Type B pancreatic cell (in vitro differentiated cells): ENCODE data around the gene MRGPRE. TPM values are rescaled to one million over a fixed set of nuclear protein-coding genes. Genes with fewer than 3 reads are reported as not detected.

Experiments
- DNase-seq: peaks from one replicate; pipeline ENCODE4 v3.0.0; 2021; ENCODE audit warnings: mixed read lengths; ENCODE audit not compliant: unreplicated experiment; ENCODE audit errors: extremely low spot score
- H3K27ac Mint-ChIP-seq: 2 replicates; pipeline ENCODE4 v1.8.0; 2021; ENCODE audit warnings: mild to moderate bottlenecking, mixed read lengths
- H3K27me3 Mint-ChIP-seq: 2 replicates; pipeline ENCODE4 v1.8.0; 2021; ENCODE audit warnings: mixed read lengths
- H3K36me3 Mint-ChIP-seq: 2 replicates; pipeline ENCODE4 v1.8.0; 2021; ENCODE audit warnings: mixed read lengths
- H3K4me1 Mint-ChIP-seq: one replicate; pipeline ENCODE4 v1.8.0; 2021; ENCODE audit warnings: mixed read lengths; ENCODE audit not compliant: unreplicated experiment
- H3K4me3 Mint-ChIP-seq: 2 replicates; pipeline ENCODE4 v1.8.0; 2021; ENCODE audit warnings: mild to moderate bottlenecking, mixed read lengths
- H3K9me3 Mint-ChIP-seq: 2 replicates; pipeline ENCODE4 v1.8.0; 2021; ENCODE audit warnings: mixed read lengths
- CTCF ChIP-seq: fragments of 200-600 bp; sonication (generic); conservative IDR thresholded peaks from 2 replicates; pipeline ENCODE4 v1.5.0; 2021; ENCODE audit warnings: antibody characterized with exemption, mild to moderate bottlenecking
- total RNA-seq: library from RNA; stranded (reverse); gene quantifications from 2 replicates; pipeline ENCODE4 v1.2.1, GENCODE V29; 2021; ENCODE audit warnings: low replicate concordance

The MRGPRE gene
- total RNA-seq, 1 donor from 2014 or later: not detected

GRCh38 chr11:3195251-3196160 is 36.7 kb downstream of the MRGPRE start:
- H3K4me1 Mint-ChIP-seq: peaks cover 4% of the 10 kb centered on the region
- DNase-seq: no peak
- H3K27ac Mint-ChIP-seq: no peak overlapping the region
- H3K4me3 Mint-ChIP-seq: no peak overlapping the region
- H3K9me3 Mint-ChIP-seq: no peaks in the 10 kb centered on the region
- peak; percentile 54 for TF ChIP-seq CTCF
- peaks cover 11% of the 10 kb centered on the region for H3K27me3 Mint-ChIP-seq
- no peaks in the 10 kb centered on the region for H3K36me3 Mint-ChIP-seq

GRCh38 chr11:3194016-3194816 is 38.0 kb downstream of the MRGPRE start:
- Mint-ChIP-seq H3K9me3 (no peaks in the 10 kb centered on the region), H3K4me3 (no peak overlapping the region)
- DNase-seq: no peak

GRCh38 chr11:3193373-3194015 is 38.7 kb downstream of the MRGPRE start:
- Mint-ChIP-seq H3K36me3 (no peaks in the 10 kb centered on the region), H3K27ac (no peak overlapping the region), H3K4me1 (peaks cover 8% of the 10 kb centered on the region), H3K4me3 (no peak overlapping the region), H3K9me3 (no peaks in the 10 kb centered on the region), H3K27me3 (peaks cover 9% of the 10 kb centered on the region)
- TF ChIP-seq CTCF: no peak
- no peak for DNase-seq

More at GRCh38 chr11:3194016-3194816, 38.0 kb downstream of the MRGPRE start:
- Mint-ChIP-seq H3K27ac (no peak overlapping the region), H3K27me3 (peaks cover 11% of the 10 kb centered on the region), H3K36me3 (no peaks in the 10 kb centered on the region), H3K4me1 (peaks cover 8% of the 10 kb centered on the region)
- no peak for TF ChIP-seq CTCF

- no peak overlapping the region for H3K27ac Mint-ChIP-seq
- peaks cover 8% of the 10 kb centered on the region for H3K4me1 Mint-ChIP-seq
- no peak for TF ChIP-seq CTCF
- H3K9me3 Mint-ChIP-seq: no peaks in the 10 kb centered on the region
- H3K36me3 Mint-ChIP-seq: no peaks in the 10 kb centered on the region
- no peak overlapping the region for H3K4me3 Mint-ChIP-seq
- peaks cover 11% of the 10 kb centered on the region for H3K27me3 Mint-ChIP-seq
- DNase-seq: no peak
Measured at GRCh38 chr11:3192511-3193372, 39.5 kb downstream of the MRGPRE start.
